ENCODE results near the gene PTPRO.
A peak's percentile ranks its signal among the peaks of the same experiment; 100 is the strongest.

Gene PTPRO

DNA sequence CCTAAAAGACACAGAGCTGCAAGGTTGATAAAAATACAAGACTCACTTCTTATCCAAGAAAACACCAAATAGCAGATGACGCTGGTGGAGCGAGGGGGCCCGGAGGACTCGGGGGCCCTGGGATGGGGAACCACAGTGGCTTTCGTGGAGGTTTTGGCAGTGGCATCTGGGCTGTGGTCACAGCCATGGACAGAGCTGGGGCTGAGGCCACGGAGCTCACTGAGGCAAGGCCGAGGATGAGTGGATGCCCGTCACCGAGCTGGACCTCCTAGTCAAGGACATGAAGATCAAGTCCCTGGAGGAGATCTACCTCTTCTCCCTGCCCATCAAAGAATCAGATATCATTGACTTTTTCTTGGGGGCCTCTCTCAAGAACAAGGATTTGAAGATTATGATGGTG lies 117.2 kb downstream of the PTPRO start:
- no peak for FAIRE-seq

DNA sequence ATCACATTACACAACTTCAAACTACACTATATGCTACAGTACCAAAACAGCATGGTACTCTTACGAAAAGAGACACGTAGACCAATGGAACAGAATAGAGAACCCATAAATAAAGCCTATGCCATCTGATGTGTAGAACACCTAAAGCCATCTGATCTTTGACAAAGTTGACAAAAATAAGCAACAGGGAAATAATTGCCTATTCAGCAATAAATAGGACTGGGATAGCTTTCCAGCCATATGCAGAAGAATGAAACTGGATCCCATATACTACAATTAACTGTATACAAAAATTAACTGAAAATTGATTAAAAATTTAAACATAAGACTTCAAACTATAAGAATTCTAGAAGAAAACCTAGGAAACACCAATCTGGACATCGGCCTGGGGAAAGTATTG lies 120.7 kb downstream of the PTPRO start:
- FAIRE-seq (no peak), DNase-seq (ENCODE audit: extremely low spot score, insufficient read length, low read depth) (no peak)

More for the DNA sequence above, 117.2 kb downstream of the PTPRO start:
- no peak for DNase-seq (ENCODE audit: extremely low spot score, insufficient read length, low read depth)

DNA sequence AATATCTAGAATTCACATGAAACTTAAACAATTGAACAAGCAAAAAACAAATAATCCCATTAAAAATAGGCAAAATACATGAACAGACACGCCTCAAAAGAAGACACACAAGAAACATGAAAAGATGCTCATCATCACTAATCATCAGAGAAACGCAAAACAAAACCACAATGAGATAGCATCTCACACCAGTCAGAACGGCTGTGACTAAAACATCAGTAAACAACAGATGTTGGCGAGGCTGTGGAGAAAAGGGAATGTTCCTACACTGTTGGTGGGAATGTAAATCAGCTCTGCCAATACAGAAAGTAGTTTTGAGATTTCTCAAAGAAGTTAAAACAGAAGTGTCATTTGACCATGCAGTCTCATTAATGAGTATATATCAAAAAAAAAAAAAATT lies 121.3 kb downstream of the PTPRO start:
- no peak for DNase-seq (ENCODE audit: extremely low spot score, insufficient read length, low read depth)
- FAIRE-seq: no peak

DNA sequence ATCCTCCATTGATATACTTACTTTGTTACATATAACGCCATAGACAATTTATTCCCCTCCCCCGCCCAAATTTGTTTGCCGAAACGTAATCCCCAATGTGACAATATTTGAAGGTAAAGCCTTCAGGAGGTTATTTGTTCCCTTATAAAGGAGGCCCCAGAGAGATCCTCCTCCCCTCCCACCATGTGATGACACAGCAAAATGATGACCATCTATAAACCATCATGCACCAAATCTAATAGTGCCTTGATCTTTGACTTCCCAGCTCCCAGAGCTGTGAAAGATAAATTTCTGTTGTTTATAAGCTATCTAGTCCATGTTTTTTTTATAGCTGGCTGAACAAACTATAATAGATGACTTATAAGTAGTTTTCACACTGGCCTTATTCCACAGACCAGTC lies 122.2 kb downstream of the PTPRO start:
- no peak for FAIRE-seq
- DNase-seq (ENCODE audit: extremely low spot score, insufficient read length, low read depth): no peak

DNA sequence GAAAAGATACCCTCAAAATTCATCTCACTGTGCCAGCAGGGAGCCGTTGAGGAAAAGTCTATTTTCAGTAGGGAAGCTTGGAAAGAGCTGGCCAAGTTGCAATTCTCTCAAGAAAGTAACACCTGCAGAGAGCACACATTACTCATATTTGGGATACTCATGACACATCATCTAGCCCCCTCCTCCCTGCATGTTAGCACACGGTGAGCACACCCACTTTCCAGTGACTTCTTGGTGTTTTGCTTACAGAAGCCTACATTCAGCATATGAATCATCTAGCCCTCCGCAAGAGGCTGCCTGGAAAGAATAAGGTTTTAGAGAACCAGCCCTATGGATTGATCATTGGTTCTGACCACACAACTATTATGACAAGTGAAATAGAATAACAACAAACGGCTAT lies 124.5 kb downstream of the PTPRO start:
- no peak for DNase-seq (ENCODE audit: extremely low spot score, insufficient read length, low read depth)

DNA sequence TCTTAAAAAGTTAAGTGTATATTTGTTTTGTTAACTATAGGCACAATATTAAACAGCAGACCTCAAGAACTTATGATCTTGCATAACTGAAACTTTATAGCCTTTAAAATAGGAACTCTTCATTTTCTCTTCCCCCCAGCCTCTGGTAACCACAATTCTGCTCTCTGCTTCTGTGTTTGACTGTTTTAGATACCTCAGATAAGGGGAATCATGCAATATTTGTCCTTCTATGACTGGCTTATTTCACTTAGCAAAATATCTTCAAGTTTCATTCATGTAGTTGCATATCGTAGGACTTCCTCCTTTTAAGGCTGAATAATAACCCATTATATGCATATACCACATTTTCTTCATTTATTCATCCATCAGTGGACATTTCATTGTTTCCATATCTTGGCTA lies 131.3 kb downstream of the PTPRO start:
- DNase-seq (ENCODE audit: extremely low spot score, insufficient read length, low read depth): no peak
- FAIRE-seq: no peak

More for the DNA sequence above, 124.5 kb downstream of the PTPRO start:
- no peak for FAIRE-seq

DNA sequence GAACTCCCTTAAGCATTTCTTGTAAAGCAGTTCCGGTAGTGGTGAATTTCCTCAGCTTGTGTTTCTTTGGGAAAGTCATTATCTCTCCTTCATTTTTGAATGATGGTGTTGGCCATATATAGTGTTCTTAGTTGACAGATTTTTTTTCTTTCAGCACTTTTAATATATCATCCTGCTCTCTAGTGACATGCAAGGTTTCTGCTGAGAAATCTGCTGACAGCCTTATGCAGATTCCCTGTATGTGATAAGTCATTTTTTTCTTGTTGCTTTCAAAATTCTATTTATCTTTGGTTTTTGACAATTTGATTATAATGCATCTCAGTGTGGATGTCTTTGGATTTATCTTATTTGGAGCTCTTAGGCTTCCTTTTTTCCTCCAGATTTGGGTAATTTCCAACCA lies 135.7 kb downstream of the PTPRO start:
- no peak for DNase-seq (ENCODE audit: extremely low spot score, insufficient read length, low read depth)
- FAIRE-seq: no peak

DNA sequence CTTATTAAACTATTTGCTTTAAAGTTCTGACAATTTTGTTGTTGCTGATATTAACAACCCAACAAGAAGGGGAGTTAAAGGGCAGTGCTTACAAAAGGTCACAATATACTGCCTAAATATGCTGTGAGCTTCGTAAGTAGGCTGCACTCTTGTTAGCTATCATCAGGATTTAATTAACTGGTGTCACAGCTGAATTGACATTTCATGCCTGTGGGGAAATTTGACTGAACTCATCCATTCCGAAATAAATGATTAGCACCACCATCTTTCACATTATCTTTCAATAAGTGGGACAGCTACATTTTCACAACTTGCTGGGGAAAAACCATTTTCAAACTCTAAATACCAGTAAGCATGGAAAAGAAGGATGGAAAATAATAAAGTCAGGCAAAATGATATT lies 146.6 kb downstream of the PTPRO start:
- DNase-seq (ENCODE audit: extremely low spot score, insufficient read length, low read depth) (no peak), FAIRE-seq (no peak)

DNA sequence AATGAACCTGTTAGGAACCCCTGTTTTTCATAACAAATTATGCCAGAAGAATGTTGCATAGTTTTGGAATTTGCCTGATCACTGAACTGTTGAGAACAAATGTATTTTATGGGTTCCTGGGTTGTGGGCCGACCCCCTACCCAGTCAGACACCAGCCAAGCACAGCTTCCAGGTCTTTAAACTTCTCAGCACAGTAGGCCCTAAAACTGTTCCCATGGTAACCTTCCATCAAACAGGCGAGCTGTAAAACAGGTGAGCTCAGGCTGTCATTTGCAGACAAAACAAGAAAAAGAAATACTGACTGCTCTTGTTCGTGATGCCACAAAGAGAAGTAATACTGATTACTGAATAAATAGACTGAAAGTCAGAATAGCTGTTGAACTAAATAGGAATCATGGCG lies 147.0 kb downstream of the PTPRO start:
- no peak for DNase-seq (ENCODE audit: extremely low spot score, insufficient read length, low read depth)

DNA sequence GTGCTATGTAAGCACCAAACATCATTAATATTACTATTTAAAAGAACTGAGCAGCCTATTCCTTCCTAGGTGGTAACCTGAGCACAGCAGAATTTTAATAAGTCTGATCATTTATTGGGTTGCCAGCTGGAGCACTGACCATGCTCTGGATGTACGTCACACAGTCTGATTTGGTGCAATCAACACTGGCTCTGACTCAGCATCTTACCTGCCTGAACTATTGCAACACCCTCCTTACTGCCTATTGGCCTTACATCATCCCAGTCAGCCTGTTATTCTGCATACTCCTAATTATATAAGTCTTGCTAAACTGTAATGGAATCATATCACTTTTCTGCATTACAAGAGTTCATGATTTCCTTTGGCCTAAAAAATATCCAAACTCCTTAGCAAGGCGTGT lies 149.7 kb downstream of the PTPRO start:
- DNase-seq (ENCODE audit: extremely low spot score, insufficient read length, low read depth) (no peak), FAIRE-seq (no peak)

More for the DNA sequence above, 147.0 kb downstream of the PTPRO start:
- no peak for FAIRE-seq

DNA sequence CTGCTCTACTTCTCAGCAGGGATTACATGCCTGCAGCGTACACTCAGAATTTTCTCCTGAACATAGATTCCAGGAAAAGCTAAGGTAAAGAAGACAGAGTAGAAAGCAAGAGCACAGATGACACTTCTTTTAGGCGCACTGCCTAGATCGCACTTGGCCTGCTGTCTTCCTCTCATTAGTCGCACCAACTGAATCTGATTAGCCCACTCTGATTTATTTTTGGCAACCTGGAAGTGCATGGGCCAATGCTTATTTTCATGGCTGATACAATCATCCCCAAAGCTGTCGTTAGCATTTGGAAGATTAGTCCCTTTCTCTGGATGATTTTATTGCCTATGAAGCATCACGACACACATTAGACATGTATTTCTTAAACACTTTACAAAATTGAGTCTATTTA lies 152.5 kb downstream of the PTPRO start:
- no peak for FAIRE-seq
- no peak for DNase-seq (ENCODE audit: extremely low spot score, insufficient read length, low read depth)

DNA sequence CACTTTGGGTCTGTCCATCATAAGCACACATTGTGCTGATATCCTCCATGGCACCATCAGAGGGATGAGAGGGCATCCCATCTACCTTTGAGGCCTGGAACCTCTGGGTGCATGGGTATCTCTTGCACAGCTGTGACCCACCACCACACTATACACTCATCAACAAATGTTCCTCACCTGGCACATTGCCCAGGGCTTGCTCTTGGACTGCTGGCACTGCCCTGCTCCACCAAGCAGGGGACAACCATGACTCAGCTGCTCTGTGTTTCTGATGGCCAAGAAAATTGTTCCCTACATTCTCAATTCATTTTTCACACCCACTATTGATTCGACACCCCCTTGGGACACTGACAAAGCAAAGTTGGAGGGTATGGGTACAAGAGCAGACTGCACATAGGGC lies 155.5 kb downstream of the PTPRO start:
- FAIRE-seq: no peak
- no peak for DNase-seq (ENCODE audit: extremely low spot score, insufficient read length, low read depth)

DNA sequence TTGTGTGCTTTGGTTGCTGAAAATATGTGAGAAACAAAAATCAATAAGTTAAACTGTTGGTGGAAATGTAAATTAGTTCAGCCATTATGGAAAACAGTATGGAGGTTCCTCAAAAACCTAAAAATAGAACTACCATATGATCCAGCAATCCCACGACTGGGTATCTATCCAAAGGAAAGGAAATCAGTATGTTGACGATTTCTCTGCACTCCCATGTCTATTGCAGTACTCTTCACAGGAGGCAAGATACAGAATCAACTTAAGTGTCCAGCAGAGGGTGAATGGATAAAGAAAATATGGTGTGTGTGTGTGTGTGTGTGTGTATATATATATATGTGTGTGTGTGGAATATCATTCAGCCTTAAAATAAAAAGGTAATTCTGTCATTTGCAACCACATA lies 159.5 kb downstream of the PTPRO start:
- FAIRE-seq: no peak

DNA sequence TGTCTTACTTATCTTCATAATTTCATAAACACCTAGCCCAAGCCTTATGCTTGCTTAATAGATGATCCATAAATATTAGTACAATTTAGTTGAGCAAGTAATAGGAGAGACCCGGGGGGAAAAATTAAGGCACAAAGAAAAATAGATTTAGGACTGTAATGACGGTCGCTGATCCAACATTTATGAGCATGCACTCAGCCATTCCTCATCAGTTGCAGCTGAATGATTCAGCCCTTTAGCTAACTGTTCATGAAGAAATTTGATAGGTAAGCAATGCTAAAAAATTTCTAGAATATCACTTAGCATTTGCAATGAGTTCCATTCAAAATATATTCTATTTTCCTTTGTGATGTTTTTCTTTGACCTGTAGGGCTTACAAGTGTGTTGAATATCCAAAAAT lies 163.2 kb downstream of the PTPRO start:
- FAIRE-seq: no peak
- DNase-seq (ENCODE audit: extremely low spot score, insufficient read length, low read depth): no peak

More for the DNA sequence above, 159.5 kb downstream of the PTPRO start:
- DNase-seq (ENCODE audit: extremely low spot score, insufficient read length, low read depth): no peak

DNA sequence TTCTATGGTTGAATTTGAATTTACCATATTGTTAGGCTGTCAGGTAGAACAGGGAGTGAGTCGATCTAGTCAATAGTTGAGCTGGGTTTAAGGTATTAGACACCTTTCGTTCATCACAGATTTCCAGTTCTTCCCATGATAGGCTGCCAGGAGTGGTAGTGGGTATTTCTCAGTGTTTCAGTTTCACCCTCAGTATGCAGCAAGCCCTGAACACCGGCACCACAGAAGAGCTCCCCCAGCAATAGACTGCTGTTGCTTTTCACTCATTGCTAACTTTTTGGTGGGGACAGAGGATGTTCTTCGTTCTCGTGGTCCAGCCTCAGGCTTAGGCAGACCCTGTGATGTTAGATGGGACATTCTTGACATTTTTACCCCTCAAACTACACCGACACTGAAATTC lies 164.6 kb downstream of the PTPRO start:
- FAIRE-seq: no peak
- no peak for DNase-seq (ENCODE audit: extremely low spot score, insufficient read length, low read depth)

DNA sequence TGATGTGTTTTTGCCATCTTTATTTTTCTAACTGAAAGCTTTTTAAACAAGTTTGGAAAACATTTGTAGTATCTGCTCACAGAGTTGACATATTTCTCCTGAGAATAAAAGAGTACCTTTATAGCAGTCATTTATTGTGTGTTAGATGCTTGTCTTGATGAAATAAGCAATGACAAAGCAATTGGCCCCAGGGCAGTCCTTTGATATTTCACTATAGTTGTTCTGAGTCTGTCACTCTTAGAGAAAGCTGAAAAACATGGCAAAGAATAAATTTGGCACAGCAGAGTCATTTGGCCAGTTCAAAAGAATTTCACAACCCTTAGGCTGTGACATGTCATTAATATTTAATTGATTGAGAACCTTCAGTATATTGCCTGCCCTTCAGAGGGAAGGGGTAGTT lies 166.2 kb downstream of the PTPRO start:
- no peak for FAIRE-seq

DNA sequence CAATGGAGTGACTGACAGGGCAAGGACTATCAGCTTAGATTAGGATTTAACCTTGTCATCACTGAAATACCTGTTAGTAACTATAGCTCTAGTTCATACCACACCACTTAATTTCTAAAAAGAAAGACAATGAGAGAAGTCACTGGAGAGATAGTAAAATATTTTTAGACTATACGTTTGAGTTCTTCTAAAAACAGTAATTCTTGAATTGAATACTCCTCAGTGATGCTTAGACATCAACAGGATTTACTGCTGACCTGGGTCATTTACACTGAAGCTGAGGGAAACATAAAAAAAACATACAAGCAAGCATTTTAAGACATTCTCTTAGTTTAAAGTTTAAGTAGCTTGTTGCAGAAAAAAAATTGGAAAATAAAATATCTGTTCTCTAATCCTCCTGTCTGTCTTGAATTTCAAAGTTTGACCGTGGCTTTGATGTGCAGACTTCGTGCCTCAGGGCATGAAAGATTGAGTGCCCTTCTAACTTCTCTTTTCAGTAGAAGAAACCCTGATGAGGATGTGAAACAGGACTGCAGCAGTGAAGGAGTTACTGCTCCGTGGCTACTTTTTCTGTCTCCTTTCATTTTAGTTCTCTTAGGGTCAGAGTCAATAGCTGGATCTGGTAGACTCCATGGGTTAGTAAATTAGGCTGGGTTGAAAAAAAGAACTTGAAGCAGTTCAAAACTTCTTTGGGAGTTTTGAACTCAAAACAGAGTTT lies 172.2 kb downstream of the PTPRO start:
- peak; percentile 36 for FAIRE-seq
- DNase-seq (ENCODE audit: extremely low spot score, insufficient read length, low read depth): no peak

More for the DNA sequence above, 166.2 kb downstream of the PTPRO start:
- DNase-seq (ENCODE audit: extremely low spot score, insufficient read length, low read depth): no peak

DNA sequence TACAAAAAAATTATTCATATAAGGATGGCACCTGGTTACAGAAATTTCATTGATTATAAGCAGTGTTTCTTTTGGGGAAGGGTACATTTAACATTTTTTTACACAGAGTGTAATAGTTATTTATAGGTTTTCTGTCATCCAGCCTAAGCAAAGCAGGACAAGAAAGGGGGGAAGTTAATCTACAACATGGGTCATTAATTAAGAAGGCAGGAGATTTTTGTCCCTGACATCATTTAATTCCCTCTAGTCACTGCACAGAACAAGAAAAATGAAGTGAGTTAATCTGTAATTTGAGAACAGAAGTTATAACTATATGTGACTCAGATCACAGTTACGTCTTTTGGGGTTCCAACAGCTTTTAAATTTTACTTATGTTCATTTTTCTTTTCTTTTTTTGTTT lies 173.4 kb downstream of the PTPRO start:
- DNase-seq (ENCODE audit: extremely low spot score, insufficient read length, low read depth) (no peak), FAIRE-seq (no peak)

DNA sequence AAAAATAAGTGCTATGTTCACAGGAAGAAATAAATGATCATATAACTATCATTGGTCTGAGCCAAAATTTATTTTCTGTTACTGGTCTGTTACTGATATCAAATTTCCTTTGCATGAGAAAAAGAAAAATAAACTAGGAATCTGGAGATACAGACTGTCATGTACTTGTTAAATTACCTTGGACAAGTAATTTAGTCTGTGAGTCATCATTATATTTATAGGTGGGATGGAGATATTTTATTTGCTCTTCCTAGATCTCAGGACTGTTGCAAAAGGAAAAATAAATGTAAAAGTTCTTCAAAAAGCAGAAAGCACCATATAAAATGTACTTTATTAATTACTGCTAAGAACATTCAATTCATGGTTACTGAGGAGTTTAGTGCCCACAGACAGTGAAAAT lies 174.4 kb downstream of the PTPRO start:
- FAIRE-seq (no peak), DNase-seq (ENCODE audit: extremely low spot score, insufficient read length, low read depth) (no peak)

DNA sequence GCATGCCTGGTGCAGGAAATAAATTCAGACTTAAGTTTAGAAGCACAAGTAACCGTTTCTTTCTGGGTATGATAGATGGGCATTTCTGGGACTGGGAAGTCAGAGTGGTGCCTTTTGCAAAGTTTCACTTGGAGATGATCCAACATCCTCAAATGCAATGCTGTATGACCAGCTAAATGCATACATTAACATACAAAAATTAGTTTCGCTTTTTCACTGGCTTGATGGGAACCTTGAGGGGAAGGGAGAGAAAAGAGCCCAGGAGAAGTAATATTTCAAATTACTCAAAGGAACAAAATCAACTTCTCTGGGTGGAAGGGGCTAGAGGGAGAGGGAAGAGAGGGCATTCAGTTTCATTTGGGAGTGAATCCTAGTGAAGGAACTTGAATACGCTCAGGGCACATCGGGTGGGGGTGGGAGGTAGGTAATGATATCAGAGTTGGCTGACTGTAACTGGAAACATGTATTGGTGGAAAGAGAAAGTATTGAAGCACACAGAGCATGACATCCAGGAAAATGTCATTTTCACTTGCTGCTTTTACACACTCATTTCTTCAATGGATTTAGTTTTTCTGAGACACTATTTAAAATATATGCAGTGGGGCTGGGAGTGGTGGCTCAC lies 175.5 kb downstream of the PTPRO start:
- FAIRE-seq: no peak
- DNase-seq (ENCODE audit: extremely low spot score, insufficient read length, low read depth): no peak

DNA sequence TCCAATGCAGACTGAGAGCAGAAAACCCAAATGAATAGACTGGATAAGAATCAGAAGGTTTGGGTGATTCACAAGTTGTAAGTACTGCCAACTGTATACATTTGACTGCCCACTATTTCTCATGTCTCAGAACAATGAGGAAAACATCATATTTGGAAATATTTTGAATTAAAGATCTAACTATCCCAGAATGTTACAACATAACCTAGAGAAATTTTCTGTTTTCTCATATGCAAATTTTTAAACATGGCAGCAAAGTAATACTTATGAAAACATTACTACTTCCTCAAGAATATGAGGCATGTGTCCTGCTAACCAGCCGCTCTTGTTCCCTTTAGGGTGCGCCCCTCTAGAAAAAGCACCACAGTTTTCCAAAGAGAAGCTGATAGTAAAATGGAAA lies 179.9 kb downstream of the PTPRO start:
- DNase-seq (ENCODE audit: extremely low spot score, insufficient read length, low read depth): no peak
- FAIRE-seq: no peak

DNA sequence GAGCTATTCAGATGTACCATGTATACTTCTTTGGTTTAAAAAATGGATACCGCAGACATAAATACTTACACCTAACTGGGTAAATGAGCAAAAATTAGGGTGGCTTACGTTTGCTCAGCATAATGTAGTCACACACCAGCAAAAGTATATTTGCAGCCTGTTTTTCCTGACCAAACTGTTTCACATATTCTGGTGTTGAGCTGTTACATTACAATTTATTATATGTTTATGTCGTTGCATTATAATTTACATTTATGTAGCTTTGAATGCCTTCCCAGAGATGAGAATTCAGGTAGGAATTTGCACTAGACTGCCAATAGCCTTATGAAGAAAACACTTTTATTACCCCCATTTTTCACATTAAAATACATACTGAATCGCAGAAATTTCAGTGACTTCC lies 183.3 kb downstream of the PTPRO start:
- DNase-seq (ENCODE audit: extremely low spot score, insufficient read length, low read depth): no peak
- FAIRE-seq: no peak

Measured in GM18507 (cell line).